Panc1 (cell line): ENCODE measurements around the gene CNN2.

Experiments used
- CTCF ChIP-seq: fragments of 450-650 bp; IDR thresholded peaks from 2 replicates; pipeline ENCODE4 v1.5.1; 2017; ENCODE audit warnings: mild to moderate bottlenecking
- REST ChIP-seq, 2 experiments: IDR thresholded peaks; 2 replicates each; pipeline ENCODE4 v1.6.1; 2011 to 2012; ENCODE audit warnings: low read depth in 2 of 2, control low read depth in 1 of 2, low read length in 1 of 2, mild to moderate bottlenecking in 1 of 2, moderate library complexity in 1 of 2; ENCODE audit not compliant: insufficient read depth in 1 of 2
- SIN3A ChIP-seq: IDR thresholded peaks from 2 replicates; pipeline ENCODE4 v1.6.1; 2012; ENCODE audit warnings: low read depth, mild to moderate bottlenecking, low read length, moderate library complexity, borderline replicate concordance; ENCODE audit not compliant: insufficient read depth

GRCh38 chr19:1009041-1009980 is 17.1 kb upstream of the CNN2 start:
- TF ChIP-seq CTCF = no peak
- no peak for TF ChIP-seq REST (IDR thresholded peaks at IDR 0.05; ENCODE audit: insufficient read depth in 1 of 2, low read depth in 2 of 2, low read length in 1 of 2)
- no peak for TF ChIP-seq SIN3A
